Fibroblast of lung (primary cell): ENCODE data around the gene MMP11.

ENCODE experiments used
- CTCF ChIP-seq, 2 donors: IDR thresholded peaks in 1 of 2; conservative IDR thresholded peaks in 1 of 2; 1 replicate in 1 of 2; 2 replicates in 1 of 2; pipeline ENCODE4 v1.5.1; 2011 to 2012; ENCODE audit warnings: low read length in 2 of 2, control low read depth in 1 of 2, inconsistent platforms in 1 of 2, low read depth in 1 of 2, mild to moderate bottlenecking in 1 of 2
- EZH2 ChIP-seq: IDR thresholded peaks from 2 replicates; pipeline ENCODE4 v1.5.1; 2012; ENCODE audit warnings: low read length, control low read depth, mild to moderate bottlenecking; ENCODE audit errors: missing control alignments

- TF ChIP-seq EZH2 = peak; percentile 26
- no peak for TF ChIP-seq CTCF (conservative IDR thresholded peaks at IDR 0.05 in 1 of 2, IDR thresholded peaks at IDR 0.05 in 1 of 2; ENCODE audit: low read depth in 1 of 2, low read length in 2 of 2)
Observed at GRCh38 chr22:23772649-23773473, at the start of gene MMP11.
